Activated T-cell treated with anti-CD3 and anti-CD28 coated beads for 24 hours (primary cell): ENCODE results near the gene KIAA1958.
"Not testable (repeated sequence)": the region's sequence is repeated elsewhere in the genome, so short reads cannot be mapped to it uniquely, and the experiment has no call there.

ENCODE experiments used
- DNase-seq: peaks from one replicate; pipeline ENCODE4 v3.0.0-alpha.2; 2020; ENCODE audit warnings: low read depth

The KIAA1958 gene

DNA sequence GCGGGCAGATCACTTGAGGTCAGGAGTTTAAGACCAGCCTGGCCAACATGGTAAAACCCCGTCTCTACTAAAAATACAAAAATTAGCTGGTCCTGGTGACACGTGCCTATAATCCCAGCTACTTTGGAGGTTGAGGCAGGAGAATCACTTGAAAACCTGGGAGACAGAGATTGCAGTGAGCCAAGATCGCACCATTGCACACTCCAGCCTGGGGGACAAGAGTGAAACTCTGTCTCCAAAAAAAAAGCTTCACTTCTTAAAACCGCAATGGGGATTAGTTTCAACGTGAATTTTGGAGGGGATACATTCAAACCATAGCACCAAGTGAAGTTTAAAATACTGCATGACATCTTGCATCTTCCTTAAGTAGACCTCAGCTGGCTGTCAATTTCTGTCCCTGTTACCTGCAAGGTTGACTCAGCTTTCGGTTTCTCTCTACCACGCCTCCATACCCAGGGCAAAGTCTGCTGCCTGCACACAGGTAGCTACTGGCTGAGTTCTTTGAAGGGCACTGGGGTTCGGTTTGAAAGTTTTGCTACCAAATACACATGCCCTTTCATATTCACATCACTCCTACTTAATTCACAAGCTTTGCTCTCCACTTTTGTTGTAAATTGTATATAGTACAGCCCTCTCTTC, 69.3 kb downstream of the KIAA1958 start:
- no peak for DNase-seq

DNA sequence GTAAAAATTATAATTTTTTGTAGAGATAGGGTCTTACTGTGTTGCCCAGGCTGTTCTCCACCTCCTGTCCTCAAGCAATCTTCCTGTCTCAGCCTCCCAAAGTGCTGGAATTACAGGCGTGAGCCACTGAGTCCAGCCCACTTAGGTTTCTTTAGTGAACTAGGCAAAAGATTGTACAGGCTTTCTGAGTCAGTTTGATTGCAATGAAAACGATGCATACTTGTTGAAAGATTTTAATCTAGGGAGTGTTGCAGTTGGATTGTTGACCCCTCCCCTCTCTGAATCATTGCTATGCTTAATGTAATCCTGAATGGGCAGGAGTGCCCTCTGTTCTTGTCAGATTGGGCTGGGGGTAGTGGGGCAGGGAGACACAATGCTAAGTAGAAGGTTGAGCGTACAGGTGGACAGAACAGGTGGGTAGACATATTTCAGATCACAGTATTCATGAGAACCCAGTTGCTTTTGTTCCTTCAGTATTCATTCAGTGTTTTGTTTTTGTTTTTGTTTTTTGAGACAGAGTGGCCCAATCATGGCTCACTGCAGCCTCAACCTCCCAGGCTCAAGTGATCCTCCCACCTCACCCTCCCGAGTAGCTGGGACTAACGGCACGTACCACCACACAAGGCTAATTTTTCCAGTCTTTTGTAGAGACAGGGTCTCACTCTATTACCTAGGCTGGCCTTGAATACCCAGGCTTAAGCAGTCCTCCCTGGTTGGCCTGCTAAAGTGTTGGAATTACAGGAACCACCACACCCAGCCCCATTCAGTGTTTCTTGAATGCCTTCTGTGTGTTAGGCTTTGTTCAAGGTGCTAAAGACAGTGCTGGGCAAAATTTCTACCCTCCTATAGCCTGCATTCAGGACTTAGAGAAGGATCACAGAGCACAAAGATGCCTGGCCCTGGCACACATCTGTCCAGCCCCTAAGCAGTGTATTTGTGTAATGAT, 70.1 kb downstream of the KIAA1958 start:
- no peak for DNase-seq

DNA sequence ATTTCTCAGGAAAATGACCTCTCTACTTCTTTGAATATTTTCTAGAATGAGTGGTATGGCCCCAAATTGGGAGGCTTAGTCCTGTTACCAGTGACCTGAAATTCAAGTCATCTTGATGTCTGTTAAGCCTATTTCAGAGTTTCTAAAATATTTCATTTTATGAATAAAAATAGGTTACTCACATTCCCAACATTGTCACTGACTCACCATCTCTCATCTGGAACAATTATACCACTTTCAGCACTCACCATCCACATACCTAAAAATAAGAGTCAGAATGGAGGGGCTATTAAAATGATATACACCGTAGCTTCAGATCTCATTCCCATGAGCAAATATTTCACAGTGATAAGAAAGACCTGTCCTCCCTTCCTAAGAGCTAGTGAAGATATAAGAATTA, 71.8 kb downstream of the KIAA1958 start:
- DNase-seq, result no peak

- DNase-seq, result no peak
These were observed 72.4 kb downstream of the KIAA1958 start for GRCh38 chr9:112558978-112559377.

DNA sequence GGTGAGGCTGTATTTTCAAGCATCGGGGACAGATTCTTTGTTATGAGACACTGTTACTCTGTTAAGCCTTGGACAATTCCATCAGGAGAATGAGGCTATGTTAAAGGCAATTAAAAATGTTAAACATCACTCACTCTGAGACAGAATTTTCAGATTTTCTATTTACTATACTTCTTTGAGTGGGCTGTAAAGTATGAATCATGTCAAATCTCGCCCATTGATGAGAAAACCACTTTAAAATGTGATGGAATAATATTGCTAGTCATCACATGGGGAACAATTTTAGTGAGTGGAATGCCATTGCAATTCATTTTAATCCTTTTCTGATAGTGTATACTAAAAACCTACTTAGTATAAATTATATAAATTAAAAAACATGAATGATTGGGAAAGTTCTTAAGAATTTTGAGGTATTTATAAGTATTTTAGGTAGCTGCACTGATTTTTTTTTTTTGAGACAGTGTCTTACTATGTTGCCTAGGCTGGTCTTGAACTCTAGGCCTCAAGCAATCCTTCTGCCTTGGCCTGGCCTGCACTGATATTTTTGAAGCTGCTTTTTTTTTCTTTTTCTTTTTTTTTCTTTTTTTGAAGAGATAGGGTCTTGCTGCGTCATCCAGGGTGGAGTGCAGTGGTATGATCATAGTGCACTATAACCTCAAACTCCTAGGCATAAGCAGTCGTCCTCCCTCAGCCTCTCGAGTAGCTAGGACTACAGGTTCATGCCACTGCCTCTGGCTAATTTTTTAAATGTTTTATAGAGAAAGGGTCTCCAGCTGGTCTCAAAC, 73.2 kb downstream of the KIAA1958 start:
- DNase-seq, result no peak

DNA sequence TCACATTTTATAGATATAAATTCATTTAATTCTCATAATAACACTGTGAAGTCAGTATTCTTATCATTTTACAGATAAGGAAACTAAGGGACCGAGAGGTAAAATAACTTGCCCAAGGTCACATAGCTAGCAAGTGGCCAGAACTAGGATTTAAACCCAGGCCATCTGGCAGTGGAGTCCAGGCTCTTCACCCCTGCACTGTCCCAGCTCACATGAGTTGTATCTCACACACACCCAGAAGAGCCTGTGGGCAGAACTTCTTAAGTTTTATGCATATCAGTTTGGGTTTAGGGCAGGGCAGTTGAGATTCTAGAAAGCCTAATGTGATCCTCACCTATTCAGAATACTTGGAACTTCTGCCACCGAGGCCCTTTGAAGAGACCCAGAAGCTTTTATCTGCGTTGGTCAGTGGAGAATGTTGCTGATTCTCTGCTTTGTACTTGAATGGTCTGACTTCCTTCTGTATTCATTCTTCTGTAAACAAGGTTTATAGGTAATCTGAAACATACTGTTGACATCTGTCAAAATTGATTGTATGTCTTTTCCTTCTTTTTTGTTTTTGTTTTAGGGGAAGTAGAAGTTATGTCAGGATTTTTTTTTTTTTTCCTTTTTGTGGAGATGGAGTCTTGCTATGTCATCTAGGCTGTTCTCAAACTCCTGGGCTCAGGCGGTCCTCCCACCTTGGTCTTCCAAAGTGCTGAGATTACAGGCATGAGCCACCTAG, 75.8 kb downstream of the KIAA1958 start:
- DNase-seq, result no peak

- DNase-seq, result no peak
These were observed 82.6 kb downstream of the KIAA1958 start for GRCh38 chr9:112569186-112569585.

- DNase-seq, result no peak
These were observed 84.1 kb downstream of the KIAA1958 start for GRCh38 chr9:112570671-112571167.

DNA sequence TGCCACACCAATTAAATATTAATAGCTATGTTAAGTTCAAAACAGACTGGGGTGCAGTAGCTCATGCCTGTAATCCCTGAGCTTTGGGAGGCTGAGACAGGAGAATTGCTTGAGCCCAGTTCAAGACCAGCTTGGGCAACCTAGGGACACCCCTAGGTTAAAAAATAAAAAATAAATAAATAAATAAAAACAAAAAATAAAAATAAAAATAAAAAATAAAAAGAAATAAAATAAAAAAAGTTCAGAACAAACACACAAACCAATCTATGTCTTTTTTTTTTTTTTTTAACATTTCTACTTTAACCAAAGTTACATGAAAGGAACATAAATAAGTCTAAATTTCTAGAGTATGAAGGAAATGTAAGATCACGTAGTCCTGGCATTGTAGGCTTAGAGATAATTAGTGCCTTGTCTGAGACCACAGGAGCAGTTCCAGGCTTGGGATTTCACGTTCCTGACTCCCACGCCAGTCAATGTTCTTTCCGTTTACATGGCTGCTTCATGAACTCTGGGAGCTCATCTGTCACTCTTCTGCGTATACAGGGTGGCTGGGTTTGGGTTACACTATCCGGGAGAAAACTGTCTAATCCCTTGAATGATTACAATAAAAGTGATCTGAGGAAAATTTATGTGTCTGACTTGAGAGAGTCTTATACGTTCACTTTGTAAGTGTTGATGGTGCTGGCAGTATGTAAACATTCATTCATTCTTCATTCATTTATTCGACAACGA, 85.2 kb downstream of the KIAA1958 start:
- DNase-seq, result no peak

- no peak for DNase-seq
These were observed 85.8 kb downstream of the KIAA1958 start for GRCh38 chr9:112572416-112572815.

- no peak for DNase-seq
These were observed 87.4 kb downstream of the KIAA1958 start for GRCh38 chr9:112574008-112574407.

DNA sequence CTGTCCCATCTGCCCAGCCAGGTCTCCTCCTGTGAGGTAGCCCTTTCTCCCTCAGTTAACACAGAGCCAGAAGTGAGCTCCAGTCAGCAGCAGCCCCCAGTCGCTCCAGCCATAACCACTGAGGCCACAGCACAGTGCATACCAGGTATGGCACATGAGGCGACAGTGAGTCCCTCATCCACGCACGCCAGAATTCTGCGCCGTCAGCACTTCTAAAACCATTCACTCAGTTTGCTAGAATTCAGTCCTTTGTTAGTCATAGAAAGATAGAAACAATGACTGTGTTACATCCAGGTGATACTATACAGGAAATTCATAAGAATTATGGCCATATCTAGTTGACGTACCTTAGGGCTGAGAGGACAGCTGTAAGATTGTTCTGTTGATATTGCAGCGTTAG, 88.5 kb downstream of the KIAA1958 start:
- DNase-seq, result no peak

DNA sequence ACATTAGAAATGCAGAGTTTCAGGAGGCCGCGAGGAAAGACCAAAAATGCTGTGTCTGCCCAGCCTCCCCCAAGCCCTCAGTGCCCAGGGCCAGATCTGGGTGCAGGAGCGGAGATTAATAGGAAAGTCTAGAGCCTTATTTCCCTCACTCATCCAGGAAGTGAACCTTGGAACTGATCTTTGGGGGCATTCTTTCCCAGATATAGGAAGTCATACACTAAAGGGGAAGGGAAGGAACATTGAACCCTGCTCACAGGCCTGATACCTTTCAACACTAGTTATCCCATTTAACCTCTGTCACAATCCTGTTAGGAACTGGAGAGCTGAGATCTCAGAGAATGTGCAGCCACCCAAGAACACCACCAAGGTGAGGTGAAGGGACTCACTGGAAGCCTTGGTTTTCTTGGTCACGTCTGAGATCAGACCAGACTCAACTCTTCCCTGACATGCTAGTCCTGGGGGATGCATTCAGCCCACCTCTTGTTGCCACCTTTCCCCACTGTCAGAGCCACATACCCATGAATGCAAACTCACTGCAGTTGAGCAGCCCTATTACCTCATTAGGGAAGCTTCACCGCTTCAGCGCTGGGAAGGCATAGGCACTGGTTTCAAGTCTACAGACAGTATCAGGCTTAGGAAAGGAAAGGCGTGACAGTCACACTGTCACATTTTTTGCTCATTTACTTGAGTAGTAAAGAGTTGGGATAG, 95.0 kb downstream of the KIAA1958 start:
- DNase-seq, result no peak

DNA sequence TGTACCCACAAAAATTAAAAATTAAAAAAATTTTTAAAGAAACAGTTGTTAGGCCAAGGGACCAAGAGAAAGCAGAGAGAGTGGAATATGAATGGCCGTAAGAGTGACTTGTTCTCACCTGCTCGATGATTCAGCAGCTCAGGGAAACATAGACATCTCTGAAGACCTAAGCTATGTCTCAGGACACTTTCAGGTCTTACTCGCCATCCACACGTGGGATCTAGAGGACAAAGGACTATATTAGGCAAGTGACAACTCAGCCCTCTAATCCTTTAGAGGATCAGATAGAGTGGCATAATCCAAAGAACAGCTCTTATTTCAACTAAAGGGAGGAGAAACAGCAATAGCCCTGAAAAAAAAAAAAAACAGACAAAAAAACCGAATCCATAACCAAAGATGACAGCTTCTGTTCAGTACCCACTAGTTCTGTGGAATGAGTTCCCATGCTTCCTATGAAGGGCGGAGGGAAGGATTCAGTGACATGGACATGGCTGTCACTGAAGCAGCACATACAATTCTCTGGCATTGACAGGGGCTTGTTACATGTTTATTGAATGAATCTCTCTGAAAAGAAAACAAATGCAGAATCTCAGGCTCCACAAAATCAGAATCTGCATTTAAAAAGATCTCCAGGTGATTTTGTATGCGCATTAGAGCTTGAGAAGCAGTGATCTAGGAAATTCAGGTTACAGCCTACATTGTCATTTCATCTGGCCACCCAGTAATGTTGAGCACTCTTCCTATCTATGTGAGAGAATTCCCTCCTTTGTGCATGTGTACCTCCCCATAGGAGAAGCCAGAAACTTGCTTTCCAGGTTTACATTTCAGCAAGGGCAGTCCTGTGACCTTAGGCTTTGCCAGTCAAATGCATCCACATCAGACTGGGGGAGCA, 96.0 kb downstream of the KIAA1958 start:
- no peak for DNase-seq

GRCh38 chr9:112586599-112587155, 100.0 kb downstream of the KIAA1958 start:
- DNase-seq, result no peak

DNA sequence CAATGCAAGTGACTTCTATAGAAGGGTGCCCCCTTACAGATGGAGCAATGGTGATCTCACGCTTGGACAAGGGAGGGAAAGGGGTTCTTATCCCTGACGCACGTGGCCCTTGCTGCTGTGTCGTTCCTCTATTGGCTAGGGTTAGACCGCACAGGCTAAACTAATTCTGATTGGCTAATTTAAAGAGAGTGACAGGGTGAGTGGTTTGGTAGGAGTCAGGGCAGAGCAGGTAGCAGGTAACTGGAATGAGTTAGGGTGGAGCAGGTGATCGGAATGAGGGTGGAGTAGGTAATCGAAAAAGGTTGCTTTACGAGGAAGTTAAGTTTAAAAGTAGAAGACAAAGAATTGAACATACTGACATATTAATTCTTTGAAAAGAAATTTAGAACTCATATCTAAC, 105.2 kb downstream of the KIAA1958 start:
- not testable (repeated sequence) for DNase-seq

DNA sequence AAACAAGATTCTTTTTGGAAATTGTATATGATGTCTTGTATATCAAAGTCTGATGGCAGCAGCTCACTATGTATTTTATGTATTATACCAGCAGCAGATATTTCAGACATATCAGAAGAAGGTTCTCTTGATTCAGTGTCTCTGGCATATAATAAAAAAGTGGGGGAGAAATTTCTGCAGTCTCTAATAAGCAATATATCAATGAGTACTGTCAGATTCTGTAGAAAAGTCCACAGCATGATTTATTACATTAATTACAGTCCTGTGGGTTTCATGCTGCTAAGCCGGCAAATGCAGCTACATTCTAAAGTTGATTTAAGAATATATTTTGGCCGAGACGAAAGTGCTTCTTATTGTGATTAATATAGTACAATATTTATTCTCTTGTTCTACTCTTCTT, 113.1 kb downstream of the KIAA1958 start:
- DNase-seq, result no peak

- no peak for DNase-seq
These were observed 115.0 kb downstream of the KIAA1958 start for GRCh38 chr9:112601636-112602035.

GRCh38 chr9:112604790-112605189, 118.2 kb downstream of the KIAA1958 start:
- DNase-seq, result no peak
